K562 (cell line): Measurements from ENCODE around the gene GHRH. TPM values are rescaled to one million over a fixed set of nuclear protein-coding genes. Genes with fewer than 3 reads are reported as not detected.

Source experiments
- ATAC-seq: fragments of 200-7000 bp; cut with Tn5 transposase; 3 replicates; pipeline ENCODE4 v1.9.1; 2020; ENCODE audit warnings: moderate library complexity
- BruUV-seq: library from RNA; stranded (reverse); fragments of 400-500 nt; replicated peaks from 2 replicates; lab custom pipeline; 2021; lab: Mats Ljungman, UMichigan
- CTCF ChIA-PET: fragments of 300-600 bp; formaldehyde crosslinking; extraction: SDS; loops from one replicate; lab custom pipeline; 2021; ENCODE audit warnings: low intra/inter-chr PET ratio; lab: Yijun Ruan, JAX
- POLR2A ChIA-PET: fragments of 300-600, 350-650 bp; sonication (Branson Sonifier 250); formaldehyde crosslinking; extraction: SDS; loops from one replicate; lab custom pipeline; 2021; ENCODE audit warnings: antibody characterized with exemption, inconsistent platforms; lab: Yijun Ruan, JAX
- DNase-seq, 4 experiments: peaks; one replicate each; pipeline versions ENCODE4 v3.0.0 to v3.0.0-alpha.2; 2011 to 2018; ENCODE audit warnings: low spot score in 3 of 4, mixed read lengths in 3 of 4; ENCODE audit errors: extremely low read depth in 1 of 4
- FAIRE-seq: peaks from 2 replicates; lab custom pipeline; 2011; peaks lifted over from hg19 to GRCh38; lab: Jason Lieb, UNC
- H2AFZ ChIP-seq: 2 replicates; pipeline ENCODE4 v1.6.0; 2011; ENCODE audit warnings: low read depth, low read length, control low read depth, inconsistent platforms
- H3K27ac ChIP-seq: fragments of 200-600 bp; 3 replicates; pipeline ENCODE4 v1.8.0; 2011; ENCODE audit warnings: low read depth, mild to moderate bottlenecking, control low read depth, inconsistent platforms, low read length, moderate library complexity, mixed read lengths; ENCODE audit errors: extremely low read depth
- H3K27me3 ChIP-seq, 2 experiments: fragments of 300-600 bp in 1 of 2; 2 replicates in 1 of 2; 3 replicates in 1 of 2; pipeline versions ENCODE4 v1.6.0 to v1.8.0; 2011; ENCODE audit warnings: inconsistent platforms in 2 of 2, low read length in 2 of 2, mild to moderate bottlenecking in 1 of 2, mixed read lengths in 1 of 2, moderate library complexity in 1 of 2; ENCODE audit not compliant: control insufficient read depth in 2 of 2, insufficient read depth in 2 of 2
- H3K36me3 ChIP-seq: fragments of 300-600 bp; 3 replicates; pipeline ENCODE4 v1.8.0; 2011; ENCODE audit warnings: mild to moderate bottlenecking, low read length, inconsistent platforms; ENCODE audit not compliant: control insufficient read depth, insufficient read depth
- H3K4me1 ChIP-seq, 2 experiments: fragments of 200-600 bp in 1 of 2; replicated peaks in 1 of 2; 2 replicates in 1 of 2; 3 replicates in 1 of 2; pipeline versions ENCODE4 v1.5.1 to v1.8.0; 2011; ENCODE audit warnings: inconsistent platforms in 2 of 2, low read length in 2 of 2, mild to moderate bottlenecking in 1 of 2, mixed read lengths in 1 of 2, moderate library complexity in 1 of 2; ENCODE audit not compliant: control insufficient read depth in 2 of 2, insufficient read depth in 2 of 2
- H3K4me2 ChIP-seq: 2 replicates; pipeline ENCODE4 v1.6.1; 2011; ENCODE audit warnings: low read length, control low read depth, inconsistent platforms, mixed read lengths; ENCODE audit not compliant: insufficient read depth
- H3K4me3 ChIP-seq: fragments of 200-600 bp; sonication (generic), shearing (Covaris generic); 2 replicates; pipeline ENCODE4 v1.5.1; 2016; ENCODE audit warnings: control low read depth, inconsistent platforms
- H3K79me2 ChIP-seq: fragments of 200-600 bp; 3 replicates; pipeline ENCODE4 v1.8.0; 2011; ENCODE audit warnings: low read length, inconsistent platforms; ENCODE audit not compliant: control insufficient read depth, insufficient read depth
- H3K9ac ChIP-seq, 2 experiments: 2 replicates each; pipeline versions ENCODE4 v1.6.0 to v1.6.1; 2011; ENCODE audit warnings: low read depth in 2 of 2, low read length in 2 of 2, control low read depth in 1 of 2, inconsistent platforms in 1 of 2, mild to moderate bottlenecking in 1 of 2, mixed read lengths in 1 of 2; ENCODE audit not compliant: insufficient read depth in 1 of 2
- H3K9me1 ChIP-seq: one replicate; pipeline ENCODE4 v1.6.0; 2011; ENCODE audit warnings: inconsistent platforms, mild to moderate bottlenecking, low read length, moderate library complexity; ENCODE audit not compliant: control insufficient read depth, insufficient read depth
- H3K9me3 ChIP-seq: replicated peaks from 2 replicates; pipeline ENCODE4 v1.5.1; 2011; ENCODE audit warnings: low read depth, low read length, inconsistent platforms; ENCODE audit not compliant: control insufficient read depth, insufficient read depth
- H4K20me1 ChIP-seq: replicated peaks from 2 replicates; pipeline ENCODE4 v1.6.1; 2011; ENCODE audit warnings: low read length, inconsistent platforms, mixed read lengths; ENCODE audit not compliant: control insufficient read depth, insufficient read depth
- CC2D1A ChIP-seq: fragments of 450-650 bp; IDR thresholded peaks from 2 replicates; pipeline ENCODE4 v1.6.1; 2017; ENCODE audit warnings: mild to moderate bottlenecking
- HNRNPUL1 ChIP-seq: fragments of 200-400 bp; formaldehyde crosslinking; IDR thresholded peaks from 2 replicates; pipeline ENCODE4 v1.6.1; 2017; ENCODE audit warnings: low read length
- PCBP2 ChIP-seq: fragments of 200-400 bp; formaldehyde crosslinking; IDR thresholded peaks from 2 replicates; pipeline ENCODE4 v1.6.1; 2018; ENCODE audit warnings: low read length, low read depth, mild to moderate bottlenecking, moderate library complexity; ENCODE audit not compliant: poor library complexity, severe bottlenecking
- SPI1 ChIP-seq: IDR thresholded peaks from 2 replicates; pipeline ENCODE4 v1.6.1; 2011; ENCODE audit warnings: low read depth, low read length, control low read depth, borderline replicate concordance
- TEAD1 ChIP-seq, 2 experiments: fragments of 450-650 bp in 1 of 2; sonication (generic) in 1 of 2; formaldehyde crosslinking; IDR thresholded peaks; 2 replicates each; pipeline versions ENCODE4 v1.4.0 to v1.8.0; 2020 to 2022; ENCODE audit warnings: mild to moderate bottlenecking in 2 of 2, missing genetic modification reagents in 1 of 2
- ZNF79 ChIP-seq: fragments of 250-450 bp; sonication (Bioruptor Pico); IDR thresholded peaks from 2 replicates; pipeline ENCODE4 v1.4.0; 2020; ENCODE audit warnings: low read depth, mild to moderate bottlenecking, moderate library complexity
- WGBS: fragments of 100-300 bp; shearing (Covaris generic); methylation state at CpG from one replicate; pipeline ENCODE4 v1.1.6; 2016; ENCODE audit warnings: low coverage, mixed read lengths; ENCODE audit not compliant: insufficient coverage; ENCODE audit errors: missing lambda C conversion rate; 5-methylcytosine and 5-hydroxymethylcytosine counted together
- in situ Hi-C: fragments of 300-500 bp; cut with MboI; formaldehyde crosslinking; loops from 4 replicates; pipeline ENCODE4 v1.15.0; 2018; ENCODE audit warnings: inconsistent platforms, mixed read lengths
- intact Hi-C: fragments of 100-400 bp; cut with micrococcal nuclease; formaldehyde crosslinking; loops from 2 replicates; pipeline ENCODE4 v1.14.2; 2022
- polyA plus RNA-seq, 8 experiments: library from polyadenylated mRNA; depleted of rRNA in 4 of 8; stranded (reverse) in 5 of 8; unstranded in 3 of 8; fragments of >200 nt; fragmentation: Nextera tagmentation in 2 of 8; fragmentation: Illumina TruSeq in 1 of 8; extraction: Ambion mirVana in 2 of 8; extraction: Trizol in 1 of 8; gene quantifications; 2 replicates each; pipeline versions ENCODE4 v1.2.1 to v1.2.3, GENCODE V29; 2011 to 2014; ENCODE audit warnings: inconsistent platforms in 1 of 8, missing spikeins in 1 of 8
- total RNA-seq, 7 experiments: library from RNA; depleted of rRNA in 6 of 7; stranded (reverse); fragments of >200 nt in 6 of 7; fragmentation: Illumina TruSeq in 2 of 7; extraction: Trizol in 2 of 7; gene quantifications; 2 replicates each; pipeline versions ENCODE4 v1.2.1 to v1.2.3, GENCODE V29; 2011 to 2021; ENCODE audit warnings: low replicate concordance in 1 of 7
- TF ChIP-seq, protein P1 (sequence below), 3 experiments: fragments of 200-800 bp in 1 of 3; sonication (Bioruptor generic) in 1 of 3; sonication (generic) in 1 of 3; formaldehyde crosslinking in 1 of 3; IDR thresholded peaks; 2 replicates each; pipeline versions ENCODE4 v1.6.1 to v1.8.0; 2016 to 2022; ENCODE audit warnings: mild to moderate bottlenecking in 2 of 3, missing compliant biosample characterization in 2 of 3, missing genetic modification characterization in 2 of 3, missing genetic modification reagents in 1 of 3
- TF ChIP-seq, protein P2 (sequence below): fragments of 450-650 bp; IDR thresholded peaks from 2 replicates; pipeline ENCODE4 v1.6.1; 2017; ENCODE audit warnings: antibody characterized with exemption

The GHRH gene
- total and polyA plus RNA-seq, 9 of the 15 experiments (the other 6 are each of a cell fraction or from before 2014, with no cell fraction given), result not detected

DNA sequence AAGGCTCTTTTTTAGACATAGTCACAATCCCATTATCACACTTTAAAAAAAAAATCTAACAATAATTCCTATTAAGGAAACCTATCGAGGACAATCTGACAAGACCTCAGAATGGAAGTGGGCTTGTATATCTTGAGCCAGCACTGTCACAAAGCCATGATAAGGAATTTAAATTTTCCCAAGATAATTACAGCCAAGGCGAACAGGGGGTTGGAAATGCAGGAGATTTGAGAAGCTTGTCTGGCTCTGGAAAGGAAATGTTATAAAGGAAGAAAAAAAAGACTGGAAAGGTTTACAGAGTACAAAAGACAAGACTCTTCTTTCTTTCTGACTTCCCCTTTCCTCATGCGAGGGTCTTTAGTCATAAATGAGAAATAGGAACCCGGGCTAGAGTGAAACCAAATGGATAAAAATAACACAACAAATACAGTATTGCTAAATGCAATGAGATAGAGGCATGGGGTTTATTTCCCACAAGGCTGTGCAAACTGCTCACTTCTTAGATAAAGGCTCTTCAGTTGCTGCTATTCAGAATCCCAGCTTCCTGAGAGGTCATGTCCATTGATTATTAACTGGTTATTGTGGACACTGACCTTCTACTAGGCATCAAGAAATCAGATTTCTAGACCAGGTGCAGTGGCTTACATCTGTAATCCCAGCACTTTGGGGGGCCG is 13.4 kb upstream of the GHRH start:
- TF ChIP-seq, protein P1, sequence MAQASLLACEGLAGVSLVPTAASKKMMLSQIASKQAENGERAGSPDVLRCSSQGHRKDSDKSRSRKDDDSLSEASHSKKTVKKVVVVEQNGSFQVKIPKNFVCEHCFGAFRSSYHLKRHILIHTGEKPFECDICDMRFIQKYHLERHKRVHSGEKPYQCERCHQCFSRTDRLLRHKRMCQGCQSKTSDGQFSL (CRISPR knock-in tag; IDR thresholded peaks at IDR 0.05), result no peak
- TF ChIP-seq, protein P1 (tag; IDR thresholded peaks at IDR 0.05), result no peak
- TF ChIP-seq PCBP2 (no peak), TEAD1 (CRISPR knock-in tag; IDR thresholded peaks at IDR 0.05) (no peak), ZNF79 (CRISPR knock-in tag) (no peak), SPI1 (peak; percentile 61), HNRNPUL1 (no peak), CC2D1A (no peak)
- TF ChIP-seq, protein P2, sequence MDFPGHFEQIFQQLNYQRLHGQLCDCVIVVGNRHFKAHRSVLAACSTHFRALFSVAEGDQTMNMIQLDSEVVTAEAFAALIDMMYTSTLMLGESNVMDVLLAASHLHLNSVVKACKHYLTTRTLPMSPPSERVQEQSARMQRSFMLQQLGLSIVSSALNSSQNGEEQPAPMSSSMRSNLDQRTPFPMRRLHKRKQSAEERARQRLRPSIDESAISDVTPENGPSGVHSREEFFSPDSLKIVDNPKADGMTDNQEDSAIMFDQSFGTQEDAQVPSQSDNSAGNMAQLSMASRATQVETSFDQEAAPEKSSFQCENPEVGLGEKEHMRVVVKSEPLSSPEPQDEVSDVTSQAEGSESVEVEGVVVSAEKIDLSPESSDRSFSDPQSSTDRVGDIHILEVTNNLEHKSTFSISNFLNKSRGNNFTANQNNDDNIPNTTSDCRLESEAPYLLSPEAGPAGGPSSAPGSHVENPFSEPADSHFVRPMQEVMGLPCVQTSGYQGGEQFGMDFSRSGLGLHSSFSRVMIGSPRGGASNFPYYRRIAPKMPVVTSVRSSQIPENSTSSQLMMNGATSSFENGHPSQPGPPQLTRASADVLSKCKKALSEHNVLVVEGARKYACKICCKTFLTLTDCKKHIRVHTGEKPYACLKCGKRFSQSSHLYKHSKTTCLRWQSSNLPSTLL, result no peak
- Histone ChIP-seq H3K27ac (no peak overlapping the region), H3K27me3 (no peaks in the 10 kb centered on the region; a peak in 1 of 5 replicates), H3K4me3 (no peak overlapping the region), H3K9me1 (no peaks in the 10 kb centered on the region), H3K36me3 (no peaks in the 10 kb centered on the region), H3K79me2 (no peaks in the 10 kb centered on the region), H3K4me1 (peaks cover 12 to 20% of the 10 kb centered on the region in 2 experiments), H3K4me2 (no peak overlapping the region), H4K20me1 (no peaks in the 10 kb centered on the region), H3K9ac (no peak overlapping the region), H3K9me3 (peaks cover under 1% of the 10 kb centered on the region; the same call in 1 of the 2 replicates), H2AFZ (peak overlapping the region; percentile 68)
- 15% methylated on average over 5 of the region's 5 CpGs for WGBS
- CTCF ChIA-PET, result no interaction called here
- DNase-seq, result no peak
- FAIRE-seq, result no peak
- in situ Hi-C loops (loop anchor here (5.0 kb wide), 1 partner anchor 252 kb away; the partner anchor contains the start of gene BLCAP), intact Hi-C loops (no loop called here)
- no TSS peak for BruUV-seq
- POLR2A ChIA-PET, result interaction anchor here (1.0 to 1.2 kb wide), 2 partner anchors 11 to 14 kb away, joined by 3 read pairs; partner anchors contain the start of gene MANBAL
- no peak for ATAC-seq
